Measurements from ENCODE around the gene MAP4K3. TPM values are rescaled to one million over a fixed set of nuclear protein-coding genes. Genes with fewer than 3 reads are reported as not detected.

Gene MAP4K3
- total and polyA plus RNA-seq, 7 donors, result 8.0 to 96.8 (median 72.1) TPM

DNA sequence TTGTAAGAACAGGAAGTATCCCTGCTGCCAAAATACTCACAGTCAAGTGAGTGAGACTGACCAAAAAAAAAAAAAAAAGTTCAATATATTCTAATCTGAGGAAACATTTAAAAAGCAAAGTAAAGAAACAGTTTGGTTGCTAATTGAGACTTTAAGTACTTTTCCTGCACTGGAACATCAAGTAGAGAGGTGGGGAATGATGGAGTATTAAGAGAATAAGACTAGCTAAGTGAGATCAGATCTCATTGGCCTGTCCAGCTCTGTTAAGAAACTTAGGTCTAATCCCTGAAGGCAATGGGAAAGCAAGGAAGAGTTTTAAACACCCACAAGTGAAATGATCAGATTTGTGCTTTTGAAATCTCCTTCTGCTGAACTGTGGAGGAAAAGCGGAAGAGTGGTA is 27.8 kb upstream of the MAP4K3 start:
- TF ChIP-seq POLR2A (IDR thresholded peaks at IDR 0.05) (no peak), POLR2AphosphoS5 (IDR thresholded peaks at IDR 0.05) (no peak), EP300 (IDR thresholded peaks at IDR 0.05) (no peak)
- TF ChIP-seq, protein P1, sequence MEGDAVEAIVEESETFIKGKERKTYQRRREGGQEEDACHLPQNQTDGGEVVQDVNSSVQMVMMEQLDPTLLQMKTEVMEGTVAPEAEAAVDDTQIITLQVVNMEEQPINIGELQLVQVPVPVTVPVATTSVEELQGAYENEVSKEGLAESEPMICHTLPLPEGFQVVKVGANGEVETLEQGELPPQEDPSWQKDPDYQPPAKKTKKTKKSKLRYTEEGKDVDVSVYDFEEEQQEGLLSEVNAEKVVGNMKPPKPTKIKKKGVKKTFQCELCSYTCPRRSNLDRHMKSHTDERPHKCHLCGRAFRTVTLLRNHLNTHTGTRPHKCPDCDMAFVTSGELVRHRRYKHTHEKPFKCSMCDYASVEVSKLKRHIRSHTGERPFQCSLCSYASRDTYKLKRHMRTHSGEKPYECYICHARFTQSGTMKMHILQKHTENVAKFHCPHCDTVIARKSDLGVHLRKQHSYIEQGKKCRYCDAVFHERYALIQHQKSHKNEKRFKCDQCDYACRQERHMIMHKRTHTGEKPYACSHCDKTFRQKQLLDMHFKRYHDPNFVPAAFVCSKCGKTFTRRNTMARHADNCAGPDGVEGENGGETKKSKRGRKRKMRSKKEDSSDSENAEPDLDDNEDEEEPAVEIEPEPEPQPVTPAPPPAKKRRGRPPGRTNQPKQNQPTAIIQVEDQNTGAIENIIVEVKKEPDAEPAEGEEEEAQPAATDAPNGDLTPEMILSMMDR (IDR thresholded peaks at IDR 0.05), result no peak
- H3K27me3 ChIP-seq, result no peaks in the 10 kb centered on the region
- H3K9me3 ChIP-seq, result no peaks in the 10 kb centered on the region
- intact Hi-C loops (cut with DNase I), result no loop called here
- H3K27ac ChIP-seq, result no peak overlapping the region
- H3K4me3 ChIP-seq, result no peak overlapping the region
- WGBS, 2 donors, result 45 to 94% methylated on average over 1 of the region's 1 CpG
- no peak for DNase-seq
- peaks cover 0 to 4% (median 0%) of the 10 kb centered on the region in 4 donors for H3K36me3 ChIP-seq
- H3K4me1 ChIP-seq, result peaks cover 0 to 26% (median 25%) of the 10 kb centered on the region in 4 donors

DNA sequence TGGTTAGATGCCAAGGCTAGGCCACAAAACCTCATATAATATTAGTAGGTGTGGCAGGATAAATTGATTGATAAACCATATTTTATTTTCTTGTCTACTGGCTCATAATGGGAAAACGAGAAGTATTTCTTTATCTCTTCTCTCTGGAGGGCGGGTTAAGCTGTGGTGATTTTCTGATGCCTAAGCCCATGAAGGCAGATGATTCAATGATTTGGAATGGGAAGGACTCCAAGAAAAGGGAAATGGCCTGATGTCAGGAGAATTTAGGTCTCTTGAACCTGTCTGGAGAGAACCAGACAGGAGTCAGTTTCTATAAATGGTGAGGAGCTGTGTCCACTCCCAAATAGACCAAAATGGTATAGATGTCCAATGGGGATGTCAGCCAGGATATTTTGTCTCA is 18.7 kb upstream of the MAP4K3 start:
- intact Hi-C loops (cut with DNase I), result no loop called here
- WGBS, 2 donors, result 94 to 98% methylated on average over 2 of the region's 2 CpGs
- no peak for TF ChIP-seq POLR2A (IDR thresholded peaks at IDR 0.05)
- no peak for TF ChIP-seq POLR2AphosphoS5 (IDR thresholded peaks at IDR 0.05)
- TF ChIP-seq EP300 (IDR thresholded peaks at IDR 0.05), result no peak
- TF ChIP-seq, protein P1 (IDR thresholded peaks at IDR 0.05), result no peak
- peaks cover 0 to 23% (median 2%) of the 10 kb centered on the region in 4 donors for H3K36me3 ChIP-seq
- H3K27ac ChIP-seq, result no peak overlapping the region
- H3K4me1 ChIP-seq, result no peaks in the 10 kb centered on the region
- H3K4me3 ChIP-seq, result no peak overlapping the region
- no peaks in the 10 kb centered on the region for H3K27me3 ChIP-seq
- DNase-seq, result no peak
- H3K9me3 ChIP-seq, result no peaks in the 10 kb centered on the region

- TF ChIP-seq EP300 (IDR thresholded peaks at IDR 0.05) (no peak), POLR2AphosphoS5 (IDR thresholded peaks at IDR 0.05) (no peak), POLR2A (IDR thresholded peaks at IDR 0.05) (no peak)
- TF ChIP-seq, protein P1 (IDR thresholded peaks at IDR 0.05), result no peak
- Histone ChIP-seq H3K4me3 (no peak overlapping the region), H3K27me3 (no peaks in the 10 kb centered on the region), H3K4me1 (no peaks in the 10 kb centered on the region), H3K9me3 (no peaks in the 10 kb centered on the region), H3K36me3 (peaks cover 0 to 19% (median 2%) of the 10 kb centered on the region in 4 donors), H3K27ac (no peak overlapping the region)
- intact Hi-C loops (cut with DNase I), result no loop called here
- DNase-seq, result no peak
- WGBS, 2 donors, result 98% methylated on average over 5 of the region's 5 CpGs
These were observed 15.3 kb upstream of the MAP4K3 start for GRCh38 chr2:39452396-39452795.

DNA sequence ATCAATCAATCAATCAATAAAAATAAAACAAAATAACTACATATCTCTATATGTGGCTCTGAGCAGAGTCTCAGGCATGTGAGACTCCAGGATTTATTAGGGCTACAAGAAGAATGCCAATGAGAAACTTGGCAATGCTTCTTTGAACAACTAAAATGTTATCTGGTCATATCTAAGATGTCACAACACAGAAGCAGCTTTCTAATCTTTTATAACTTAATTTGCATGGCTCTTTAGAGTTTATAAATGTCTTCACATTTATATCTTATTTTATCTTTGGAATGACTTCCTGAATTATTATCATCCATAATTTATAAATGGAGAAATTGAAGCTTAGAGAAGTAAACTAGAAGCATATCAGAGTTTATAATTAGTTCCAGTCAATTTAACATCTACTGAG is 14.9 kb upstream of the MAP4K3 start:
- Histone ChIP-seq H3K4me1 (no peaks in the 10 kb centered on the region), H3K36me3 (peaks cover 0 to 19% (median 2%) of the 10 kb centered on the region in 4 donors), H3K27me3 (no peaks in the 10 kb centered on the region), H3K9me3 (no peaks in the 10 kb centered on the region), H3K4me3 (no peak overlapping the region), H3K27ac (no peak overlapping the region)
- DNase-seq, result no peak
- intact Hi-C loops (cut with DNase I), result no loop called here
- TF ChIP-seq, protein P1 (IDR thresholded peaks at IDR 0.05), result no peak
- TF ChIP-seq POLR2AphosphoS5 (IDR thresholded peaks at IDR 0.05), result no peak
- TF ChIP-seq EP300 (IDR thresholded peaks at IDR 0.05), result no peak

DNA sequence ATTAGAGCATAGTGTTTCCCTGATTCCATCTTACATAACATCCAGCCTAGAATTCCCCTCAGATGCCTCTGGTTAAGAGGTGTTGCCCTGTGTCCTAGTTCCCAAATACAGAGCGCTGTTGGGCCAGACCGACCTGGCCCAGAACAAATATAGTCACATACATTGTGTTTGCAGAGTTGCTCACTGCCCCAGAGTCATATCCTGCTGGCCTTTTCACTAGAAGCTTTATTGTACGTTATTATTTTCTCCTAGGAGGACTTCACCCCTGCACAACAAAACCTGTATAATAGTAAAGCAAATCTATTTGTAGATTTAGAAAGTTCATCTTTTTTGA is 11.1 kb upstream of the MAP4K3 start:
- Histone ChIP-seq H3K36me3 (peaks cover 0 to 4% (median 0%) of the 10 kb centered on the region in 4 donors), H3K4me3 (no peak overlapping the region), H3K27ac (no peak overlapping the region), H3K9me3 (no peaks in the 10 kb centered on the region), H3K4me1 (no peaks in the 10 kb centered on the region), H3K27me3 (no peaks in the 10 kb centered on the region)
- 84 to 90% methylated on average over 3 of the region's 3 CpGs for WGBS, 2 donors
- no peak for TF ChIP-seq POLR2AphosphoS5 (IDR thresholded peaks at IDR 0.05)
- no peak for TF ChIP-seq EP300 (IDR thresholded peaks at IDR 0.05)
- no peak for TF ChIP-seq POLR2A (IDR thresholded peaks at IDR 0.05)
- TF ChIP-seq, protein P1 (IDR thresholded peaks at IDR 0.05), result no peak
- intact Hi-C loops (cut with DNase I), result no loop called here
- DNase-seq, result no peak
